GM18520 (cell line): ENCODE measurements around the gene MYO9B.
A peak's percentile ranks its signal among the peaks of the same experiment; 100 is the strongest.

Experiments used
- ATAC-seq: cut with Tn5 transposase; IDR thresholded peaks from one replicate; pipeline ENCODE4 v1.9.1; 2021; ENCODE audit not compliant: unreplicated experiment

The MYO9B gene

DNA sequence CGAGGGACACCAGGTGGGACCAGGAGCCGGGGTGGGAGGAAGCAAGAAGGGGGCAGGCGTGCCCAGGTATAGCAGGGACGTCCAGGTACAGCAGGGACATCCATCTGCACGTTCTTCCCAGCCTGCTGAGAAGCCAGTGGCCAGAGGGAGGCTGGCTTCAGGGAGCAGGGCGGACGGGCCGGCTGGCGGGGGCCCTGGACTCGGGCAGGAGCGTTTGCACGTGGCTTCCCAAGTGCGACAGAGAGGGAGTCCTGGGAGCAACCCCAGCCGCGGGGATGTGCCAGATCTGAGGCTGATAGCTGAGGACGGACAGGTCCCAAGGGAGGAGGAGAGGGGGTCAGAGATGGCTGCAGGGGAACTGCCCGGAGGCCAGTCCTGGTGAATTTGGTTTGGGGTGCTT is 36.7 kb downstream of the MYO9B start:
- ATAC-seq, result no peak

DNA sequence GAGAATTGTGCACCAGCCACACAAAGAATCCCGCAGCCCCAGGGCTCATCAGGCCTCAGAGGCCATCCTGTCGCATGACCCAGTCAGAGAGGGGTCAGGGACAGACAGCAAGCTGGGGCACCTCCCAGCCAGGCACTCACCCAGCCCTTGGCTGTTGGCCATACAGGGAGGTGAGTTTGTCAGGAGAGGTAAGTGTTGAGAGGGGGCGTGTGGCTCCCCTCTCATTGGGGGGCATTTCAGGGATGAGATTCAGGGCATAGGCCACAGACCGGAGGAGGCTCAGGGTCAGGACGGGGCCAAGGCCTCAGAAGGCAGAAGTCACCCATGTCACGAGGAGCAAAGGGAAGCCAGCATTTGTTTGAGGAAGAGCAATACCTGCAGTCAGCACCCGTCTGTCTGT is 37.1 kb downstream of the MYO9B start:
- ATAC-seq, result no peak

DNA sequence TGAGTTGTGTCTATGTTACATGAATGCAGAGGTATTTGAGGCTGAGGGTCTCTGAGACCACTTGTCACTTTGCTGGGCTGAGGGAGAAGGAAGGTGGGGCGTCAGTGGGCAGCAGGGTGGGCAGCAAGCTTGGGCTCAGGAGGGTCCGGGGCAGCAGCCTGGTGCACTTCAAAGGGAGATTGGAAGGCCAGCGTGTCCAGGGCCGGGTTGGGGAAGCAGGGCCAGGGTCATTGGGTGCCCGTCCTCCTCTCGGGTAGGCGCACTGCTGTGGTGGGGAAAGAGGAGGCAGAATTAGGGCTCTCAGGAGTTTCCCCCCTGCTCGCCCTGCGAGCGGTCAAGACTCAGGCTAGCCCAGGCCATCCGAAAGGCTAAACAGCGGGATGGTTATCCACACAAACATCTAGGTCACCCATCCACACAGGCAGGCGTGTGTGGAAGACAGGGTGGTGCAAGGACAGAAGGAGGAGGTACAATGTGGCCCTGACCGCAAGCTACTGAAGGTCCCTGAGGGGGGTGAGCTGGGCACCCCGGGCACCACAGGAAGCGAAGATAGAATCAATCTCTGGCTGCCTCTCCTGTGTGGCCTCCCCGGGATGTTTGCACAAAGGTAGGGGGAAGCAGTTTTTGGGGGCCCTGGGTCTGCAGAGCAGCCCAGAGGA is 37.7 kb downstream of the MYO9B start:
- no peak for ATAC-seq

DNA sequence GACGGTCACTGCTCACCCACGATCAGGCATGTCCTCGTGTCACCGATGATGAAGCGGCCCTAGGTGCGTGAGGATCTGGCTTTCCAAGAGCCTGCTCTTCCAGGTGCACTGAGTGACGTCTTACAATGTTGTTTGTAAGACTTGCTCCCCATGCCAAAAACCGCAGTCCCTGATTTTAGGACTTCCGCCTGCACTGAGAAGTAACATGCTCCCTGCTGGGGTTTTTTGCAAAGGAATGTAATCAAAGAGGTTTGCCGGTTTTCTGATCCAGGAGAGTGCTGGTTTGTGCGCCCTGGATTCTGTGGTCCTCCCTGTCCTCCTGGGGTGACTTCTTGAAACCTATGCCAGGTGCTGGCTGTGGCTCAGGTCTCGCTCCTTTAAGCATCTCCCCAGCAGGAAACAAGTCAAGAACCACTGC is 38.8 kb downstream of the MYO9B start:
- ATAC-seq, result no peak

DNA sequence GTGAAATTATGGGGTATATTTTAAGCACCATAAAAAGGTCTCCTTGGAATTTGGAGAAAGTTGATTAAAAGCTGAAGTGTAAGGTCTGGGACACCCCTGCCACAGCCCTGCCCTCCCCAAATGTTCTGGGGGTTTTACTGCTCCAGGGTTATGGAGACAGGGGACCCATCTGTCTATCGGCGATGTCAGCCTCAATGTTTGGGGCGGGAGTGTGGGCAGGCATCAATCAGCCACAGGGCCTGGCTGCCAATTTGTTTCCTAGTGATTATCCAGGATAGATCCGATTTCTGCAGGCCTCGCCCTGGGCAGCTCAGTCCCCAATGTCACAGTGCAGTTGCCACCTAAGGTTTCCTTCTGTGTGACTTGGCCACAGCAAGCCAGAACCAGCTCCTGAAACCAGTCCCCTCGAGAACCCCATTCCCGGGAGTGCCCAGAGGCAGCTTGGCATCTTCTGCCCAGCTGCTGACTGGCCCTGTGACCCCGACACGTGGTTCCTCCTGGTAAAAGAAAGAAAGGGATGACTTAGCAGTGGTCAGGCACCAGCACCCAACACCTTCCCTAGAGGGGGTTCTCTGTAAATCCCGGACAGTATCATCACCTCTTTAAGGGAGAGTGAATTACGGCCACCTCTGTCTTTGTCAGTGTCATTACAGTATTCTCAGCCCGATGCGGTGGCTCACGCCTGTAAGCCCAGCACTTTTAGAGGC is 41.6 kb downstream of the MYO9B start:
- ATAC-seq, result no peak

DNA sequence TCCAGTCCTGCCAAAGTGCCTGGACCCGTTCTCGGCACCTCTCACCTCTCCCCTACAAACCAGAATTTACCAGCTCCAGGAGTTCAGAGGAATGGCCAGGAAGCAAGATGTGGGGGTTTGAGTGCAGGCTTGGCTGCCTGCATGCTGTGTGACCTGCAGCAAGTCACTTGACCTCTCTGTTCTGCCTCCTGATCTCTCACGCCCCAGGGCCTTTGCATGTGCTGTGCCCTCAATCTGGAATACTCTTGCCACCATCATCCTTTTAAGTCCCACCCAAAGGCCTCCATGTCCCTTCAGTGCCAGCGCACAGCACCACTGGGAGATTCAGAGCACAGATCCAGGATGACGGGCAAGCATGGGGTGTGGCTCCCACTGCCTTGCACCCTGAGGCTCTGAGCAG is 43.4 kb downstream of the MYO9B start:
- ATAC-seq, result no peak

DNA sequence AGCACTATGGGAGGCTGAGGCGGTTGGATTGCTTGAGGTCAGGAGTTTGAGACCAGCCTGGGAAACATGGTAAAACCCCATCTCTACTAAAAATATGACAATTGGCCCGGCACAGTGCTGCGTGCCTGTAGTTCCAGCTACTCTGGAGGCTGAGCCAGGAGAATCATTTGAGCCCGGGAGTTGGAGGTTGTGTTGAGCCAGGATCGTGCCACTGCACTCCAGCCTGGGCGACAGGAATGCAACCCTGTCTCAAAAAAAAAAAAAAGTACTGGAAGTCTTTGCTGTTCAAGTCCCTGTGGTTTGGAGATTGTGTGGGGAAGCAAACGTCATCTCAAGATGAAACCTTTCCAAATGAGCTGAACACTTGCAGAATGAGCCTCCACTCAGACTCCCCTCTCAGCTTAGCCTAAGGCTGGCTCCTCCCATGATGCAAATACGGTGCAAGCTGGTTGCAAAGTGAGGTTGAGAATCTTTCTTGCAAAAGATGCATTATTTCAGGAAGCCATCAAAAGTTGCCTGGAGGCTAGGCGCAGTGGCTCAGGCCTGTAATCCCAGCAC is 46.2 kb downstream of the MYO9B start:
- ATAC-seq, result no peak

DNA sequence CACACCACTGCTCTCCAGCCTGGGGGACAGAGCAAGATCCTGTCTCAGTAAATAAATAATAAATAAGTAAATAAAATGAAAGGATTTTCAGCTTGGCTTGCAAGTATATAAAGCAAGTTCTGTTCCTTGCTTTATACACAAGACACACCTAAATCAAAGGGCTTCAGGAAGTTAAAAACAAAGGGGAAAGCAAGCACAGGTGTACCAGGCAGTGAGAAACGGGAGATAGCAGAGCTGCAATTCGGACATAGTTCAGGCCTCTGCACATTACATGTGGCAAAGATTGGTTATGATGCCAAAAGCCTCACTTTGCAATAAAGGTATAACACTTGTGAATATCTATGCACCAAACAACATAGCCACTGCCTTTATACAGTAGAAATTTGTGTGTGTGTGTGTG is 47.5 kb downstream of the MYO9B start:
- no peak for ATAC-seq

DNA sequence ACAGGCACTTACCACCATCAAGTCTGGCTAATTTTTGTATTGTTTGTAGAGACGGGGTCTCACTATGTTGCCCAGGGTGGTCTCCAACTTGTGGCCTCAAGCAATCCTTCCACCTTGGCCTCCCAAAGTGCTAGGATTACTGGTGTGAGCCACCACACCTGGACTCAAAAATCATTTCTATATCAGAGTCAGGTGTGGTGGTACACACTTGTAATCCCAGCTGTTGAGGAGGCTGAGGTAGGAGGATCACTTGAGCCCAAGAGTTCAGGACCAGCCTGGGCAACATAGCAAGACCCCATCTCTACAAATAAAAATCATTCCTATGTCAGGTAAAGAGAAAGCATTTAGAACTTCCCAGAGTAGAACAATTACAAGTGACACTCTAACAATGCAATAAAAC is 48.4 kb downstream of the MYO9B start:
- no peak for ATAC-seq

DNA sequence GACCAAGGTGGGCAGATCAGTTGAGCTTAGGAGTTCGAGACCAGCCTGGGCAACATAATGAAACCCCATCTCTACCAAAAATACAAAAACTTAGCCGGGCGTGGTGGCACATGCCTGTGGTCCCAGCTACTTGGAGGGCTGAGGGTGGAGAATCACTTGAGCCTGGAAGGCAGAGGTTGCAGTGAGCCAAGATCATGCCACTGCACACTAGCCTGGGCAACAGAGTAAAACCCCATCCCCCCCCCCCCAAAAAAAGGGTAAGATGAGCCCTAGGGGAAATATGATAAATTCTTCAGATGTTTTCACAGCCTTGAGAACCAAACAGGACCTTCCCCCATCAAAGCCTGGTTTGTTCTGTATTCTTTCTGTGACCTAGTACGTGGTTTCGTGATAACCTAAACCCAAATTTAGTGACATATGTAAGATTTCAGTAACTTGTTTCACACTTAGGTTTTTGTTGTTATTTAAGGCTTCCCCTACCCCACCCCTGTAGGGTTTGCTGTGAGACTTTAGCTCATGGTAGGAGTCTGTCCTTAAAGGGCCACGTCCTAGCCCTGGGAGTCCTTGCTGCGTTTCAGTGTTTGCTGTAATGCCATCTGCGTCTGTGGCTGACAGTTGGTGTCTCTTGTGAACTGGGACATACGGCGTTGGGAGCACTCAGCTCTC is 49.6 kb downstream of the MYO9B start:
- peak; percentile 64 for ATAC-seq

DNA sequence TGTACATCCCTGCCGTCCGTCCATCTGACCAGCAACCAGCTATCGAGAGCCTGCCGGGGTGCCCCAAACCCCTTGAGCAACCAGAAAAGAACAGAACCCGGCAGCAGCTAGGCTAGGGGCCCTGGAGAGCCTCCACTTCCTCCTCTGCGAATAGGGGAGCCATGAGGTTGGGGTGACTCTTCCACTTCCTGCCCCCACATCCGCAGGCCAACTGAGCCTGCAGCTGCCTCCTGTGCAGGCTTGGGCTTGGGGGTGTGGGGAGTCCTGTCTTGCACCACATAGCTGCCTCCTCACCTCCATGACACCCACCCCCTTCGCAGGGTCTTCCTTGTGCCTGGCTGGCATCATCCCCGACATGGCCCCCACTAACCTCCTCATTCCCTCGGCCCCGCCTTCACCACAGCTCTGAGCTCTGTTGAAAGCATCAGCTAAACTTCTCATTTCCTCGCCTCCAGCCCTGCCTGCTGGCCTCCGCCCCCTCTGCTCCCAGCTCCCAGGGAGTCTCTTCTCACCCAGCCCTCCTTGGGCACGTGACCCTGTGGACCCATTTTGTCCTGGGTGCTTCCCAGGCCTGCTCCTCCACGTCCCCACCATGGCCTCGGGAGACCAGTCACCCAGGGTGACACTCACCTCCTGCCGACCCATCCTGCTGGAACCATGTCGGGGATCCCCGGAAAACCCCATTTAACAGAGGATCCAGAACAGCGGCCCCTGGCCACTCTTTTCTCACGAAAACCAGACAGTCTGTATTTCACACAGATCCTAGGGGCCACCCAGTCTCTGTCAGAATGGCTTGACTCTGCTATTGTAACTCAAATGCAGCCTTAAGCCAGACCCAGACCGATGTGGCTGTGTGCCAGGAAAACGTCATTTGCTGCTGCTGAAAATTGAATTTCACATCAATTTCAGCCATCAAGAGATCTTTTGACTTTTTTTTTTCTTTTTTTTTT is 50.4 kb downstream of the MYO9B start:
- peak; percentile 30 for ATAC-seq

DNA sequence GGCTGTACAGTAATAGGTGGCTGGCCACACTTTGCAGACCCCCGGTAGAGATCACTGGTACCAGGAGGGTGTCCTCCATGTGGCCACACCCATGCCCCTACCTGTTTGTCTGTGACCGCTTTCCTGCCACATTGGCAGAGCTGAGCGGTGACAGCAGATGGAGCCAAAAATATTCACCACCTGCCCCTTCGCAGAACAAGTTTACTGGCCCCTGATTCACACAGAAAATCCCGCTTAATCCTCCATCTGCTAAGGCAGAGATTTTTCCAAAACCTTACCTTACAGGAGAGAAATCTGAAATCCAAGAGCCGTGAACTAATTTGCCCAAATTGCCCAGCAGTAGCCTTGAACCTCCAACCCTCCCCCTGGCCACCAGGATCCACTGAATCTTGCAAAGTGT is 52.1 kb downstream of the MYO9B start:
- no peak for ATAC-seq

DNA sequence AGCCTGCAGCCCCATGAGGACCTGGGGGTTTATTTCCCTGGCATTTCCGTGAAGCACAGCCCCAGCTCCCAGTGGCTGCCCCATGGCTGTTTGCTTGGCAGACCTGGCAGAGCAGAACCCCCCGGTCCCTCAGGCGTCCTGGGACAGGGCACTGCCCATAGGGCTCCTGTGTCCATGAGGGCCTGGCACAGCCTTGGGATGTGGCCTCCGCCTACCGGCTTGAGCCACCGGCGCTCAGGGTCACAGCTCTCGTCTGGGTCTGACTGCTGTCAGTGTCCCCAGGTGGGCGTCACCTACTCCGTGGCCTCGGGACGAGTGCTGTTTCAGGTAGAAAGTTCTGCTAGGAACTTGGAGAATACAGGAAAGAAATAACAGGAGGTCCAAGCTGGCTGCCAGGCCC is 52.8 kb downstream of the MYO9B start:
- no peak for ATAC-seq

DNA sequence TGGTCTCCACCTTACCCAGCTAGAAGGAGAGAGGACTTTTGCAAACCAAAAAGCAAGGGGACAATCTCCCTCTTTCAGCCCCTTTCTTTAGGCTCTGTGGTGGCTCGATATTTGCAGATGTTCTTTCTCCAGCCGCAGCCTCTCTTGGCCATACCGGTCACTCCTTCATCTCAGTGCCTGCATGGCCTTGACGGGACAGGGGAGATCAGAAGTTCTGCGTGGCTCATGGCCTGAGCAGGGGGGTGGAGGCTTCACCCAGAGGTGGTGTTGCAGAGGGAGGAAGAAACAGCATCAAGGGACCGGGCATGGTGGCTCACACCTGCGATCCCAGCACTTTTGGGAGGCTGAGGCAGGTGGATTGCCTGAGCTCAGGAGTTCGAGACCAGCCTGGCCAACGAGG is 53.2 kb downstream of the MYO9B start:
- ATAC-seq, result no peak

DNA sequence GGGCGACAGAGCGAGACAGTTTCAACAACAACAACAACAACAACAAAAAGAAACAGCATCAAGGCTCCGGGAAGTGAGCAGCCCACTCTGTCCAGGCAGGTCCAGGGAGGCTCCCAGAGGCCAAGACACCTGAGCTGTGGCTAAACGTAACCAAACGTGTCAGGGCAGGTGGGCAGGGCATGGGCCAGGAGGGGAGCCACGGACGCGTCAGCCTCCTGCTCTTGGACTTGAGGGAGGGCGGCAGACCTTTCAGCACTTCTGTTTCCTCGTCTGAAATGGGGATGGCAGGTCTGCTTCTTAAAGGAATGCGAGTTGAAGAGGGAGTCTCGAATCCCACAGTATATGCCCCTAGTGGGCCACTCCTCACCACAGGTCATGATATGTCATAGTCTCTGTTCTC is 53.8 kb downstream of the MYO9B start:
- ATAC-seq, result no peak

DNA sequence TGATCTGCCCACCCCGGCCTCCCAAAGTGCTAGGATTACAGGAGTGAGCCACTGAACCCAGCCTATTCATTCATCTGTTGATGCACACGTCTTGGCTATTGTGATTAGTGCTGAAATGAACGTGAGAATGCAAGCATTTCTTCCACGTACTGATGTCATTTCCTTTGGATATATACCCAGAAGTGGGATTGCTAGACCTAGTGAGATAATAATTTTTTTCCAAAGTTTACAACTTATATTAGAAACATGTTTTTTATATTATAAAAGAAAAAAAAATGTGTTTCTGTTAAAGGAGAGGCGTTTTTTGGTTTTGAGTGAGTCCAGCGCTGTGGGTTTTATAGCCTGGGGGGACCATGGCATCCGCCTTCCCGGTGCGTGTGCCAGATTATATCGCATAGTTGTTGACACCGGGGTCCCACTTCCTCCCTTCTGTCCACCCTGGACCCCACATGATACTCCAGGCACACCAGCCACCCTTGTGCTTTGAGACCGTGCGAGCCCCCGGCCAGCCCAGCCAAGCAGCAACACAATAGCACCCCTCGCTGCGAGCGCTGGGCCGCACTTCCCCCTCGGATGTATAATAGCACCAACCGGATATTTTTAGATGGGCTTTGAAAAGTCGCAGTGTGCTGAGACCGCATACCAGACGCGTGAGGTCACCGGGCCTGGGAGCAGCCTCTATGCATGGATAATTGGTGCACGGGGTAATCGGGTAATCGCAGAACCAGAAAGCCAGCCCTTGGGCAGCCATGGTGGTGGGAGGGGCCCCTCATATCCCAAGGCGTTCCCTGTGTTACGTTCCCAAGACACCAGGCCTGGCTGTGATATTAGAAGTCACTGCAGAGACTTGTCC is 59.6 kb downstream of the MYO9B start:
- peak; percentile 61 for ATAC-seq

DNA sequence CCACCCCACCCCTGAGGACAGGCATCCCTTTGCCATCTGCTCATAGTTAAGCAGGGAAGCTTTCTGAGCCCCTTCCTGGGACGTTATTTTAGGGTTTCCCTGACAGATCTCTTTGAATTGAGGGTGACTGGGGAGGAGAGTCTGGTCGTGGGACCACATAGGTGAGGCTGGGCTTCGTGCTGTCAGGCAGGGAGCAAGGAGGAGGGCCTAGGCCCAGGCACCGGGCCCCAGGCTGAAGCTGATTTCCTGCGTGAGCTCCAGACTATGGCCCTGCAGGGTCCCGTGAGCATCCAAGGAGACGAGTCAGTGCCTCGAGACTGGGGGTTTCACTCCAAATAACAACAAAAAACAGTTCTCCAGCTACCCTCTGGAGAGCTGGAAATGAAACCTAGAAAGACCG is 60.4 kb downstream of the MYO9B start:
- no peak for ATAC-seq

DNA sequence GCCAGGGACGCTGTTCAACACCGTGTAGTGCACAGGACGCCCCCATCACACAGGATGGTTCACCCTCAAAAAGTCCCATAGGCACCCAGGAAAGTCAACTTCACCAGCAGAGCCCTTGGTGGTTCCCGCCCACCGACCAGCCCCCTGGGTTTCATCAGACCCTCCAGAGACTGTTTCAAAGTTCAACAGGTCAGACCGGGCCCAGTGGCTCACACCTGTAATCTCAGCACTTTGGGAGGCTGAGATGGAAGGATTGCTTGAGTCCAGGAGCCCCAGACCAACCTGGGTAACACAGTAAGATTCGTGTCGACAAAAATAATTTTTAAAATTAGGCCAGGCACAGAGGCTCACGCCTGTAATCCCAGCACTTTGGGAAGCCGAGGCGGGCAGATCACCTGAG is 61.0 kb downstream of the MYO9B start:
- no peak for ATAC-seq

DNA sequence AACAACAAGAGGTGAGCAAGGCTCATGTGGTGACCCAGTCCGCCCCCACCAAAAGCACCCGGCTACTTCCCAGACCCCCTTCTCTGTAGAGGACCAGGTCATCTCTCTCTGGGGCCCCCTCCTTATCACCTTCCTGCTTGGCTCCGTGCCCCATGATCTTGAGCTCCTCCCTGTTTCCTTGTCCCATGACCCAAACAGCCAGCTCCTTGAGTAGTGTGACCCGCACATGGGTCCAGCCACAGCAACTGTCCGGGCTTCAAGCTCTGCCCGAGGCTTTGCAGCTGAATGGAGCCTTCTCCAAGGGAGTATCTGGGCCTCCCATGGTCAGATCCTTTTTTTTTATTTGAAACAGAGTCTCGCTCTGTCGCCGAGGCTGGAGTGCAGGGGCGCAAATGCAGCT is 61.8 kb downstream of the MYO9B start:
- no peak for ATAC-seq
